Fibroblast of pulmonary artery (primary cell): ENCODE measurements around the gene DOK3.

Source experiments
- DNase-seq: peaks from one replicate; pipeline ENCODE4 v3.0.0-alpha.2; 2010; ENCODE audit warnings: low read depth
- H3K4me3 ChIP-seq: replicated peaks from 2 replicates; pipeline ENCODE4 v1.5.1; 2011; ENCODE audit warnings: low read depth, mild to moderate bottlenecking, control low read depth, low read length, moderate library complexity
- CTCF ChIP-seq: IDR thresholded peaks from 2 replicates; pipeline ENCODE4 v1.5.1; 2011; ENCODE audit warnings: mild to moderate bottlenecking, control low read depth, low read length, inconsistent platforms; ENCODE audit errors: missing control alignments

The DOK3 gene

GRCh38 chr5:177503351-177504085, 6.1 kb downstream of the DOK3 start:
- TF ChIP-seq CTCF: no peak
- no peak for DNase-seq
- no peak overlapping the region for H3K4me3 ChIP-seq

- H3K4me3 ChIP-seq: no peak overlapping the region
- no peak for TF ChIP-seq CTCF
- no peak for DNase-seq
Measured at GRCh38 chr5:177502886-177503285, 6.7 kb downstream of the DOK3 start.

GRCh38 chr5:177501874-177502678, 7.5 kb downstream of the DOK3 start:
- TF ChIP-seq CTCF: no peak
- H3K4me3 ChIP-seq: no peak overlapping the region
- DNase-seq: no peak

- peak; percentile 87 for DNase-seq
- no peak overlapping the region for H3K4me3 ChIP-seq
- TF ChIP-seq CTCF: peak; percentile 96
Measured at GRCh38 chr5:177500685-177501522, 8.7 kb downstream of the DOK3 start.

- DNase-seq: no peak
- TF ChIP-seq CTCF: no peak
- no peak overlapping the region for H3K4me3 ChIP-seq
Measured at GRCh38 chr5:177499842-177500241, 9.8 kb downstream of the DOK3 start.

GRCh38 chr5:177498013-177498787, 11.4 kb downstream of the DOK3 start:
- H3K4me3 ChIP-seq: peak overlapping the region; percentile 83
- no peak for DNase-seq
- TF ChIP-seq CTCF: peak; percentile 0
